Thoracic aorta (tissue), 2 donors: ENCODE results near the gene HYDIN. TPM values are rescaled to one million over a fixed set of nuclear protein-coding genes. Genes with fewer than 3 reads are reported as not detected.

Experiments
- ATAC-seq: fragments of 150-250 bp; one replicate; pipeline ENCODE4 v1.8.0; 2017; ENCODE audit warnings: low read depth; ENCODE audit not compliant: insufficient number of reproducible peaks, low FRiP score
- DNase-seq: peaks from one replicate; pipeline ENCODE4 v3.0.0-alpha.2; 2020; ENCODE audit warnings: low spot score
- H3K27ac ChIP-seq, 2 donors: fragments of 200-600 bp; sonication (generic); 1 replicate in 1 of 2; 2 replicates in 1 of 2; pipeline ENCODE4 v1.5.1; 2016; ENCODE audit warnings: mild to moderate bottlenecking in 2 of 2, moderate library complexity in 2 of 2
- H3K27me3 ChIP-seq: fragments of 200-600 bp; sonication (generic); replicated peaks from 2 replicates; pipeline ENCODE4 v1.6.0; 2016; ENCODE audit warnings: mild to moderate bottlenecking; ENCODE audit not compliant: insufficient read depth
- H3K36me3 ChIP-seq: fragments of 200-600 bp; sonication (generic); one replicate; pipeline ENCODE4 v1.5.1; 2016
- H3K4me1 ChIP-seq, 2 donors: fragments of 200-600 bp; sonication (generic); 1 replicate in 1 of 2; 2 replicates in 1 of 2; pipeline versions ENCODE4 v1.5.1 to v1.6.0; 2016; ENCODE audit warnings: low read depth in 2 of 2, mild to moderate bottlenecking in 1 of 2; ENCODE audit not compliant: control insufficient read depth in 1 of 2
- H3K4me3 ChIP-seq: fragments of 200-600 bp; sonication (generic); 2 replicates; pipeline ENCODE4 v1.5.1; 2016; ENCODE audit warnings: mild to moderate bottlenecking
- H3K9me3 ChIP-seq: fragments of 200-600 bp; sonication (generic); 2 replicates; pipeline ENCODE4 v1.5.1; 2016
- total RNA-seq, 2 donors: library from RNA; depleted of rRNA; stranded (reverse); fragments of >200 nt; gene quantifications; one replicate each; pipeline versions ENCODE4 v1.1.0 to v1.2.3, GENCODE V29; 2016
- TF ChIP-seq, protein P1 (sequence below): fragments of 200-600 bp; sonication (generic); IDR thresholded peaks from one replicate; pipeline ENCODE4 v1.5.1; 2019; ENCODE audit warnings: antibody characterized with exemption

Gene HYDIN
- total RNA-seq, 2 donors from 2014 or later, result 4.3 to 5.4 TPM

DNA sequence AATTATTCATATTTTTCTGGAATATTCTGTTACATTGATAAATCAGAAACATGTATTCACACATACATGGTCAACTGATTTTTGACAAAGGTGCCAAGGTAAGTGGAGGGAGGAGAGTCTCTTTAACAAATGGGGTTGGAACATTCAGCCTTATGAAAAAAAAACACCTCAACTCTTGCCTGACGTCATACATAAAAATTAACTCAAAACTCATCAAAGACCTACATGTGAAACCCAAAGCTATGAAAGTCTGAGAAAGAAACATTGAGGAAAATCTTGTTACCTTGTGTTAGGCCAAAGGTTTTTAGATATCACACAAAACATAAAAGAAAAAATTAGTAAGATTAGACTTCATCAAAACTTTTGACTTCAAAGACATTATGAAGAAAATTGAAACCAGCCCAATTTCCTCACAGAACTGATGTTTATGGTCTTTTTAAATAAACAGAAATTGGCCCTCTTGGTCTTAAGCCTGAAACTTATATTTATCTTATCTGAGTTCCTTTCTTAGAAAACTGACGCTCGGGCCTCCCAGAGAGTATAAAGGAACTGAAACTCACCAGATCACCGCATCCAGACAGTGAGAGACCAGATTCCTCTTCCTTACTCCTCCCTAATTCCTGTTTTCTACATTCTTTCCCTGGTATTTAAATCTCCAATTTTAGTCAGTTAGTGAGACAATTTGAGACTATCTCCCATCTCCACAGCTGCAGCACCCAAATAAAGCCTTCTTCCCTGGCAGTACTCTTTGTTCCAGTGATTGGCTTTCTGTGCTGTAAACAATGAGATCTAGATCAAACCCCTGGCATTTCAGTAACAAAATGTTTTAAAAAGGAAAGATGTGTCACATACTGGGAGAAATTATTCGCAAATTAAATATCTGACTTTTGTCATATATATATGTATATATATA lies 4.0 kb downstream of the HYDIN start:
- Histone ChIP-seq H3K4me3 (no peak overlapping the region), H3K4me1 (no peaks in the 10 kb centered on the region), H3K27me3 (no peaks in the 10 kb centered on the region), H3K9me3 (peaks cover 9% of the 10 kb centered on the region), H3K27ac (no peak overlapping the region), H3K36me3 (no peaks in the 10 kb centered on the region)
- ATAC-seq (no peak), DNase-seq (no peak)
- TF ChIP-seq, protein P1, sequence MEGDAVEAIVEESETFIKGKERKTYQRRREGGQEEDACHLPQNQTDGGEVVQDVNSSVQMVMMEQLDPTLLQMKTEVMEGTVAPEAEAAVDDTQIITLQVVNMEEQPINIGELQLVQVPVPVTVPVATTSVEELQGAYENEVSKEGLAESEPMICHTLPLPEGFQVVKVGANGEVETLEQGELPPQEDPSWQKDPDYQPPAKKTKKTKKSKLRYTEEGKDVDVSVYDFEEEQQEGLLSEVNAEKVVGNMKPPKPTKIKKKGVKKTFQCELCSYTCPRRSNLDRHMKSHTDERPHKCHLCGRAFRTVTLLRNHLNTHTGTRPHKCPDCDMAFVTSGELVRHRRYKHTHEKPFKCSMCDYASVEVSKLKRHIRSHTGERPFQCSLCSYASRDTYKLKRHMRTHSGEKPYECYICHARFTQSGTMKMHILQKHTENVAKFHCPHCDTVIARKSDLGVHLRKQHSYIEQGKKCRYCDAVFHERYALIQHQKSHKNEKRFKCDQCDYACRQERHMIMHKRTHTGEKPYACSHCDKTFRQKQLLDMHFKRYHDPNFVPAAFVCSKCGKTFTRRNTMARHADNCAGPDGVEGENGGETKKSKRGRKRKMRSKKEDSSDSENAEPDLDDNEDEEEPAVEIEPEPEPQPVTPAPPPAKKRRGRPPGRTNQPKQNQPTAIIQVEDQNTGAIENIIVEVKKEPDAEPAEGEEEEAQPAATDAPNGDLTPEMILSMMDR, result no peak

DNA sequence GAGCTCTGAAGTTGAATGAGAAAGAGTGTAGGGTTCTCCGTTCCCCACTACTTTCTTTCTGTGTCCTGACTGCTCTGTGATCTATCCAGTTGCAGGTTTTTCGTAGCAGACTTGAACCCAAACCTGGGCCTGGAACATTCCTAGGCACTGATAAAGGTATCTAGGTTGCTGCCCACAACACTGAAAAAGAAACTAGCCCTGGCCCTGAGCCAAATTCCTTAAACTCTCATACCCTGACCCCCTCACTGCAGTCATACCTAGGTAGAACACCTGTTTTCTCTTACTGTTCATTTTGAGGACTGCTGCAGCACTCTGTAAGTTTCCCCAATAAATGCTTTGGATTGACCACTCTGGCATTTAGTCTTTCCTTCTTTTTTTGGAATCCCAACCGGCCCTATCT lies 5.4 kb downstream of the HYDIN start:
- no peak overlapping the region for H3K27ac ChIP-seq
- TF ChIP-seq, protein P1, result no peak
- DNase-seq (no peak), ATAC-seq (no peak)
- H3K4me1 ChIP-seq, result no peaks in the 10 kb centered on the region
- no peak overlapping the region for H3K4me3 ChIP-seq
- H3K27me3 ChIP-seq, result no peaks in the 10 kb centered on the region
- no peaks in the 10 kb centered on the region for H3K36me3 ChIP-seq
- H3K9me3 ChIP-seq, result peaks cover 9% of the 10 kb centered on the region

DNA sequence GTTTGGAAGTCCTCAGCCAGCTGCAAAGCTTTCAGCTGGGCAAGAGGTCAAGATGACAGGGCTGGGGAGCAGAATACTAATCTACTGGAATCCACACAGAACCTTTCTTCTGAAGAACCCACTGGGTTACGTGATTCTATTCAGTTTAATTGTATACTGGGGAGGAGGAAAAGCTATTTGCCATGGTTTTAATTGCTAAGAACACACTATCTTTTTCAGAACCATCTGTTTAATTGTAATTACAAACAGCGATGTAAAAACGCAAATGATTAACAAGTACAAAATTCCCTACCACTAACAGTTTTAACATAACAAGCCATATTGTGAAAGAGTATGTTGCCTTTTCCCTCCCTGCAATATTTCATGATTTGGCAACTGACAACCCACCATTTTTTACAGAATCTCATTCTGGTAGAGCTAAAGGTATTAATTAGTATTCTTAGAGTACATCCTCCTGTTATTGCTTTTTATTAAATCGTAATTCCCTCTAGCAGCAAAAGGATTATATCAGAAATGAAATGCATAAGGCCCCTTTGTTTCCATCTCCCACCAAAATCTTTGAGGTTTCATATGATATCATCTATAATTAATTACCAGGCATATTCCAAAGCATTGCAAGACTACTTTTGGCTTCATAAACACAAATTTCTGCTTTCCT lies 12.1 kb downstream of the HYDIN start:
- no peak for ATAC-seq
- H3K27ac ChIP-seq, result no peak overlapping the region

DNA sequence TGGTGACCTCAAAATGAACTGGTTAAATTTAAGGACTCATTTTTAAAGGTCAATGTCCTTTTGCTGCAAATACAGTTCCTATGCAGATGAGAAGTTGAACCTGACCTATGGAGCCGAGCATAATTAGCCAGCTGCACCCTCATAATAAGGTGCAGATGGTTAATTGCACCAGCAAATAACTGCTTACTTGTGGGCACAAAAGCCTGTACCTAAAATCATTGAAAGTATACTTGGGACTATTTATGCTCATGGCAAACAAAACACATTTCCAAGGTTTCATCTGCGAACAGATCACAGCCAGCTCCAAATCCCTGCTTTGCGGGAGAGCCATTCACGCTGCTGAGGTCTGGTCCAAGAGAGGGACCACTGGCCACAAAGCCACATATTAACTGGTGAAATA lies 13.0 kb downstream of the HYDIN start:
- Histone ChIP-seq H3K36me3 (no peaks in the 10 kb centered on the region), H3K27ac (no peak overlapping the region), H3K4me1 (no peaks in the 10 kb centered on the region), H3K27me3 (no peaks in the 10 kb centered on the region), H3K9me3 (no peaks in the 10 kb centered on the region), H3K4me3 (no peak overlapping the region)
- TF ChIP-seq, protein P1, result no peak
- ATAC-seq, result no peak
- DNase-seq, result no peak

More for the DNA sequence above, 12.1 kb downstream of the HYDIN start:
- Histone ChIP-seq H3K4me3 (no peak overlapping the region), H3K9me3 (no peaks in the 10 kb centered on the region), H3K36me3 (no peaks in the 10 kb centered on the region), H3K4me1 (no peaks in the 10 kb centered on the region), H3K27me3 (no peaks in the 10 kb centered on the region)
- TF ChIP-seq, protein P1, result no peak
- DNase-seq, result no peak

DNA sequence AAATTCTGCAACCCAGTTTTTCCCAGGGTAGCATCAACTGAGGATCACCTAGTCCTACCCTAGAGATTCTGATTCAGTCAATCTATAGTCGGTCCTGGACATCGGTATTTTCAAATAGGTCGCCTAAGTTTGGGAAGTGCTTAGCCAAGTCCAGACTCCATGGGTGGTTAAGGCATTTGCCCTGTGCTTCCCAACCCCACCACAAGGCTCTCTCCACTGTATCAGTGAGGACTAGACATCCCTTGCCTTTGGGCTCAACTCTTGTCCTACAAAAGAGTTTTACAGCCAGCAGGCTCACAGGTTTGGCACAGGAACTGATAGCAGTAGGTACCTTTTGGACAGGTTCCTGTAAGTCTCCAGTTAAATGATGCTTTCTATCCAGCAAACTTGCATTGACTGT lies 13.8 kb downstream of the HYDIN start:
- Histone ChIP-seq H3K36me3 (no peaks in the 10 kb centered on the region), H3K9me3 (no peaks in the 10 kb centered on the region), H3K27me3 (no peaks in the 10 kb centered on the region), H3K27ac (no peak overlapping the region), H3K4me3 (no peak overlapping the region), H3K4me1 (no peaks in the 10 kb centered on the region)
- ATAC-seq, result no peak
- DNase-seq, result no peak
- TF ChIP-seq, protein P1, result no peak
